ENCODE data around the gene VMP1. TPM values are rescaled to one million over a fixed set of nuclear protein-coding genes. Genes with fewer than 3 reads are reported as not detected.

The VMP1 gene
- 127 and 195 TPM in 2 replicates for polyA plus RNA-seq

DNA sequence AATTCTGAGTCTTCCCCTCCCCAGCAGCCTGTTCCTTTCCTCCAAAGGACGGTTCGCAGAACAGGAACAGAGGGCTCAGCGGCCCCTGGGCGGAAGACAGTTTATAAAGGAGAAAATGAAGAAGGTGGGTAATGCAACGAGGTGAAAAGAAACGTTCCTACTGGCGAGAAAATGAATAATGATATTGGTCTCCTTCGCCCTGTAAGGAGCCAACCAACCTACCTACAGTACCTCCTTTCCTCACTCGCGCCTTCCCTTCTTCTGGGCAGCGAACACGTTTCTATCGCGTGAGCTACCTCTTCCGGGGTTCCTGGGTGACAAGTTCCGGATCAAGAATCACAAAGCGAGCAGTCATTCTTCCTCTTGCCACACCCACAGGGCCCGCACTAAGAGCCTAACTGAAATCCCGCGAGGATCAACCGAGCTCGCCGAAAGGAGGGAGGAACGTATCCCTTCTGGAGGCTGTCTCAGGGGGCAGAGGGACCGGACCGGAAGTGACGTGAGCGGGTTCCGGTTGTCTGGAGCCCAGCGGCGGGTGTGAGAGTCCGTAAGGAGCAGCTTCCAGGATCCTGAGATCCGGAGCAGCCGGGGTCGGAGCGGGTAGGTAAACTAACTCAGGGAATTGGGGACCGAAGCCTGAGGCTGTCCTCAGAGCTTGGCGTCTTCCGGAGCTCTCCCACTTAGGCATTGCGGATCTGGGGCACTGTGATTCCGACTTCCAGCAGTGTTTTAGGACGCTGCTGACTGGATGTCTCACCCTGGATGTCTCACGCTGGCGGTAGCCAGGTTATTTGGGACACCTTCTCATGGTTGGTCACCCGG, at the start of gene VMP1, which contains the start of gene PTRH2:
Gene VMP1, plus strand, starts transcription at position 506 of the 822 bp plus-strand sequence. CDS start 23,793 bp downstream, outside the sequence.
Gene PTRH2, minus strand, starts transcription at position 282 of the 822 bp plus-strand sequence. CDS start 9,452 bp downstream, outside the sequence.

Other genes with a start within 250 kb of the VMP1 start
- gene DHX40, start 142.0 kb upstream of the VMP1 start, polyA plus RNA-seq = 17.0 and 18.0 TPM in 2 replicates
- gene CLTC, start 87.8 kb upstream of the VMP1 start, polyA plus RNA-seq = 352 and 379 TPM in 2 replicates
- gene PTRH2, start 224 bp upstream of the VMP1 start, polyA plus RNA-seq = 59.4 and 83.3 TPM in 2 replicates
- gene TUBD1, start 185.3 kb downstream of the VMP1 start, polyA plus RNA-seq = 10.7 and 11.7 TPM in 2 replicates
- gene RPS6KB1, start 185.5 kb downstream of the VMP1 start, polyA plus RNA-seq = 31.9 and 46.1 TPM in 2 replicates

Data from Purkinje cell (primary cell).